HG03354 (cell line): Measurements from ENCODE around the gene RDH5.

Experiments used
- ATAC-seq: cut with Tn5 transposase; IDR thresholded peaks from one replicate; pipeline ENCODE4 v1.9.1; 2021; ENCODE audit warnings: mild to moderate bottlenecking; ENCODE audit not compliant: unreplicated experiment, poor library complexity, severe bottlenecking

The RDH5 gene

GRCh38 chr12:55720071-55720564, at the start of gene RDH5:
Gene RDH5 (plus strand): TSS chr12:55720393. CDS start chr12:55721185, 792 bp downstream.
- no peak for ATAC-seq

GRCh38 chr12:55671746-55672145, 48.4 kb upstream of the RDH5 start:
- no peak for ATAC-seq

- peak; percentile 99 for ATAC-seq
Observed at GRCh38 chr12:55673638-55674037, 46.6 kb upstream of the RDH5 start.

GRCh38 chr12:55675666-55676065, 44.5 kb upstream of the RDH5 start:
- no peak for ATAC-seq

- ATAC-seq, result no peak
Observed at GRCh38 chr12:55676707-55677106, 43.5 kb upstream of the RDH5 start.

- no peak for ATAC-seq
Observed at GRCh38 chr12:55679691-55680090, 40.5 kb upstream of the RDH5 start.

- ATAC-seq, result no peak
Observed at GRCh38 chr12:55681142-55682077, 38.8 kb upstream of the RDH5 start.

GRCh38 chr12:55682087-55682796, 38.0 kb upstream of the RDH5 start:
- ATAC-seq, result no peak

- no peak for ATAC-seq
Observed at GRCh38 chr12:55683676-55684075, 36.5 kb upstream of the RDH5 start.

- ATAC-seq, result no peak
Observed at GRCh38 chr12:55684761-55685370, 35.3 kb upstream of the RDH5 start.

- no peak for ATAC-seq
Observed at GRCh38 chr12:55685671-55686070, 34.5 kb upstream of the RDH5 start.

GRCh38 chr12:55686366-55687010, 33.7 kb upstream of the RDH5 start:
- ATAC-seq, result no peak

GRCh38 chr12:55687746-55688145, 32.4 kb upstream of the RDH5 start:
- ATAC-seq, result no peak

GRCh38 chr12:55688716-55689655, 31.2 kb upstream of the RDH5 start:
- no peak for ATAC-seq

- no peak for ATAC-seq
Observed at GRCh38 chr12:55692631-55693322, 27.4 kb upstream of the RDH5 start.

- ATAC-seq, result no peak
Observed at GRCh38 chr12:55693323-55694187, 26.6 kb upstream of the RDH5 start.

- ATAC-seq, result no peak
Observed at GRCh38 chr12:55694188-55694515, 26.0 kb upstream of the RDH5 start.
